GM12891 (cell line): Measurements from ENCODE around the gene AGFG1.

ENCODE experiments used
- POLR2A ChIP-seq: IDR thresholded peaks from 2 replicates; pipeline ENCODE4 v1.6.1; 2011; ENCODE audit warnings: low read depth, low read length, control low read depth
- SPI1 ChIP-seq: IDR thresholded peaks from 2 replicates; pipeline ENCODE4 v1.6.1; 2011; ENCODE audit warnings: low read depth, low read length, control low read depth

DNA sequence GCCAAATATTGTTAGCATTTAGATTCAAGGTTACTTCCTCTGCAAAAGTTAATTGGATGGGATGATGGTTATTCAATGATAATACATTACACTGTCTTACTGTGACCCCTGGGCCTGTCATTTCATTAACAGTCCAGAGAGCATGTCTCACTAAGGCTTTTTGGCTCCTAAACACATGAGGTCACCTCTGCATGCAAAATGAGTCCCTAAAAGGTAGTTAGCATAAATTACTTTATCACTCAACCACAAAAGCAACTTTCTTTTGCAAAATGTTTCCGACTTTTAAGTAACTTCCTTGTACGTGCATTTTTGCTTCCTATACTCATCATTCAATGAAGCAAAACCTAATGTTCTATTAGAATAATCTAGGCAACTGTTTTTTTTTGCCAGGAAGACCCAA, 16.8 kb upstream of the AGFG1 start:
- TF ChIP-seq POLR2A, result no peak
- TF ChIP-seq SPI1, result no peak
